RWPE1 (cell line): ENCODE data around the gene SOD3.

ENCODE experiments used
- CTCF ChIA-PET: fragments of 350-600 bp; sonication (Branson Sonifier 250); formaldehyde crosslinking; extraction: SDS; loops from one replicate; lab custom pipeline; 2021; lab: Yijun Ruan, JAX
- POLR2A ChIA-PET: fragments of 400-600 bp; formaldehyde crosslinking; extraction: SDS; loops from one replicate; lab custom pipeline; 2020; ENCODE audit warnings: antibody characterized with exemption; ENCODE audit not compliant: low non-redundant PET; lab: Yijun Ruan, JAX
- DNase-seq: peaks from one replicate; pipeline ENCODE4 v3.0.0; 2012; ENCODE audit warnings: low spot score
- H3K27ac ChIP-seq: fragments of 450-650 bp; 2 replicates; pipeline ENCODE4 v1.5.1; 2017
- TF ChIP-seq, protein P1 (sequence below): fragments of 450-650 bp; conservative IDR thresholded peaks from 2 replicates; pipeline ENCODE4 v1.5.1; 2017; ENCODE audit warnings: low read depth, mild to moderate bottlenecking

Gene SOD3

DNA sequence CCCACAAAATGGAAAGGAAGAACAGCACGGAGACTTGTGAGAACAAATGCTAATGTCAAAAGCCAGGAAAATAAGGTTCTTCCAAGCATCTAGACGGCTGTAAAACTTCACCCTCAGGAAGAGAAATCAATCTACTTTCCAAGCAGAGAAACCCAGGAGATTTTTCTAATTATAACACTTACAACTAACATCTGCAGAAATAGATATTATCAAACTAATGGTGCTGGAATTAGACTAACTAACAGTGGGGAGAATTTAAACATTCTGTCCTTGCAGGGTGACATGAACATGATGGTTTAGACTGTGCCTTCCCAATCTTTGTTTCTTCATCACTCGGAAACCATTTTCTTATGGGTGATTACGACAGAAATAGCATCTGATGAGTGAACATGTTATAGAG lies 40.3 kb downstream of the SOD3 start:
- CTCF ChIA-PET: no interaction called here
- TF ChIP-seq, protein P1, sequence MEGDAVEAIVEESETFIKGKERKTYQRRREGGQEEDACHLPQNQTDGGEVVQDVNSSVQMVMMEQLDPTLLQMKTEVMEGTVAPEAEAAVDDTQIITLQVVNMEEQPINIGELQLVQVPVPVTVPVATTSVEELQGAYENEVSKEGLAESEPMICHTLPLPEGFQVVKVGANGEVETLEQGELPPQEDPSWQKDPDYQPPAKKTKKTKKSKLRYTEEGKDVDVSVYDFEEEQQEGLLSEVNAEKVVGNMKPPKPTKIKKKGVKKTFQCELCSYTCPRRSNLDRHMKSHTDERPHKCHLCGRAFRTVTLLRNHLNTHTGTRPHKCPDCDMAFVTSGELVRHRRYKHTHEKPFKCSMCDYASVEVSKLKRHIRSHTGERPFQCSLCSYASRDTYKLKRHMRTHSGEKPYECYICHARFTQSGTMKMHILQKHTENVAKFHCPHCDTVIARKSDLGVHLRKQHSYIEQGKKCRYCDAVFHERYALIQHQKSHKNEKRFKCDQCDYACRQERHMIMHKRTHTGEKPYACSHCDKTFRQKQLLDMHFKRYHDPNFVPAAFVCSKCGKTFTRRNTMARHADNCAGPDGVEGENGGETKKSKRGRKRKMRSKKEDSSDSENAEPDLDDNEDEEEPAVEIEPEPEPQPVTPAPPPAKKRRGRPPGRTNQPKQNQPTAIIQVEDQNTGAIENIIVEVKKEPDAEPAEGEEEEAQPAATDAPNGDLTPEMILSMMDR: no peak
- H3K27ac ChIP-seq: no peak overlapping the region
- DNase-seq: no peak
- POLR2A ChIA-PET: no interaction called here

DNA sequence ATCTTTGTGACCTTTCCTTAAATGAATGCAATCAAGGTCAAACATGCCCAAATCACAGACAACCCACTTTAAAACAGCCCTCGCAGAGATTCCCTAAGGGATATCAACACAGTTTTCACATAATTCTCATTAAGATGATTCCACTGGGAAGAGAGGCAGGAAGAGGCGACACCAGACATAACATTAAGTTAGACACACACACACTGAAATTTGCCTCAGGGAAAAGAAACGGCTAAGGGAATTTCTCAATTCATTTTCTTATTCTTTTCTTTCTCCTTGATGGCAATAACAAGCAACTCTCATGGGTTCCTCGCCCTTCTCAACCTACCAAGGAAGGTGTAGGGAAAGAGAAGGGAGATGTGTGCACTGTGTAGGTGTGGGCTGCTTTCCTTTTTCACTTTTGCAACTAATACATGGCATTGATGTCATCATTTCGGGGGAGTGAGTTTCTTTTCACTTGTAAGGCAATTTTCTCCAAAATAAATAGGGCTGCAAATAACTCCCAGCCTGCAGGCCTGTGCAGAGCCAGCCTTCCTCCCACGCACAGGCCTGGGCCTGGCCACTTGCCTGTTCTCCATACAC lies 41.4 kb downstream of the SOD3 start:
- no peak for DNase-seq

DNA sequence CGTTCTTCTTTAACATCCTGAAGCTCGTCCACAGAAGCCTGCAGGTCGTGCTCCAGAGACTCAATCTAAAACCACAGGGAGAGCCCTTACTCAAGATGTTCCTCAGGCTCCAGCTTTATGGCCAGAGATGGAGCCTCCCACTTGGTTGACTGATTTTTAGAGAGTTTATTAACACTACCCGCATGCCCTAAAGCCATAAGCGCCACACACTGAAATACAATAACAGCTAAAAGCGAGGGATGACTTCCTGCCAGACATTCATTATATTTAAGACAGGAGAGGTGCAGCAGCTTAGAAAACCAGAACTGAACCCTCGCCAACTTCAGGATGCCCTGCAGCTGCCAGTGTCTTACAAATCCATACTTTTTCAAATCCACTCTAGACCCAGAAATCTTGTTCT lies 42.0 kb downstream of the SOD3 start:
- no peak overlapping the region for H3K27ac ChIP-seq
- TF ChIP-seq, protein P1: no peak
- no peak for DNase-seq
- CTCF ChIA-PET: interaction anchor here (0.7 to 0.8 kb wide), 2 partner anchors 143 to 364 kb away, joined by 3 to 5 read pairs; no protein-coding TSS in a partner anchor
- POLR2A ChIA-PET: no interaction called here

More for the DNA sequence above, 41.4 kb downstream of the SOD3 start:
- no peak overlapping the region for H3K27ac ChIP-seq
- TF ChIP-seq, protein P1: no peak
- ChIA-PET POLR2A (no interaction called here), CTCF (interaction anchor here (0.7 to 0.8 kb wide), 2 partner anchors 154 to 363 kb away, joined by 3 to 5 read pairs; no protein-coding TSS in a partner anchor)

DNA sequence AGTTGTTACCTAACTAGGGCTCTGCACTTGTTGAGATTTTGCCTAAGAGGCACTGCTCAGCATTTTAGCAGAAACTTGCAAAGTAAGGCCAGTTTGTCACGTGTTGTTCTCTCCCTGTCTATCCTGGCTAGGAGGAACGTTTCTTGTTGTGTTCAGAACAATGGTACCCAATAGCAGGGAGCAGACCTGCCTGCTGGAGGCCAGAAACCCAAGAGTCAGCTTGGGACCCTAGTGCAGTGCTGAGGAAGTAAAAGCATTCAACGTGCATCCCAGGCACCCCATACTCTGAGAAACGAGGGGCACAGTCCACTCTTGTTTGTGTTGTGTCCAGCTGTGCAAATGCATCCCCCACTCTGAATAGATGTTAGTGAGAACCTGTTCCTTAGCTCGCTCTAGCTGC lies 42.4 kb downstream of the SOD3 start:
- TF ChIP-seq, protein P1: no peak
- DNase-seq: no peak
- no peak overlapping the region for H3K27ac ChIP-seq
- CTCF ChIA-PET: interaction anchor here (0.7 to 0.8 kb wide), 2 partner anchors 143 to 364 kb away, joined by 3 to 5 read pairs; no protein-coding TSS in a partner anchor
- POLR2A ChIA-PET: no interaction called here

DNA sequence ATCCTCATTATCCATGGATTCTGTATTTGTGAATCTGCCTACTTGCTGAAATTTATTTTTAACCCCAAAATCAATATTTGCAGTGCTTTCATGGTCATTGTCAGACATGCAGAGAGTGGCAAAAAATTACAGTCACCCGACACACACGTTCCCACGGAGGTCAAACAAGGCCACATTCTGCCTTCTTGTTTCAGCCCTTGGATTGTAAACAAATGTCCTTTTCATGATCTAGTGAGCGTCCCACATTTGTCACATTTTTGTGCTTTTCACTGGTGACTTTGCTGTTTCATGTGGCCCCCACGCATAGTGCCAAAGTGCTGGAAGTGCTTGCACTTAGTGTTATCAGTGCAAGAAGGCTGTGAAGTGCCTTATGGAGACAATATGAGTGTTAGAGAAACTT lies 45.0 kb downstream of the SOD3 start:
- H3K27ac ChIP-seq: no peak overlapping the region
- CTCF ChIA-PET: no interaction called here
- POLR2A ChIA-PET: no interaction called here
- DNase-seq: no peak
- TF ChIP-seq, protein P1: no peak

DNA sequence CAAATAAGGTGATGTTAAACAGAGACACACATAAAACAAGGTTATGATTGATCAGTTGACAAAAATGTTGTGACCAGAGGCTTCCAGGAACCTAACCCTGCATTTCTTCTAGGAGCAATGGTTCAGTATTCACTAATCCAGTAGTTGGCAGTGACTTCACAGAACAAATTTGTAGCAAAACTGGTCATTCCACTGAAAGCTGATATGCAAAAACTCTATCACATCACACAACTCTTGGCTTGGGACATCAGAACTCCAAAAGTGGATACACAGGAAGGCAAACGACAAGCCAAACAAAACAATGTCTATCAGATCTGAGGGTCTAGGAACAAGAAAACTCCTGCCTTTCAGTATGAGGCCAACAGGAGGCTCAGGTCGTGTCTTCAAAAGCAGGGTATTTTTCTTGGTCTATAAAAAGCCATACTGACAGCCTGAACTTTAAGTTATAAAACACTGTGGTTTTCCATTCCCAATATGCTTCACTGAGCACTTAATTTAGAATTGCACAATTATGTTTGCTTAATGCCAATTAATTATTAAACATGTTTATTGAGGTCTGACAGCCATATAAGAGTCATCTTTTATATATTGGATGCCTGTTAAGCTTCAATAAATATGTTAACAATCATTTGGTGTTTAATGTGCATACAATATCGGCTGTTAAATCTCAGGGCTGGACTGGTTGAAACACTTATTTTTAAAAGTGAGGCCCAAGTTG lies 45.6 kb downstream of the SOD3 start:
- ChIA-PET CTCF (no interaction called here), POLR2A (no interaction called here)
- H3K27ac ChIP-seq: no peak overlapping the region
- TF ChIP-seq, protein P1: no peak
- no peak for DNase-seq
